HCT116 (cell line): ENCODE measurements around the gene IL20RB. TPM values are rescaled to one million over a fixed set of nuclear protein-coding genes. Genes with fewer than 3 reads are reported as not detected.

Source experiments
- ATAC-seq: fragments of 200-7000 bp; cut with Tn5 transposase; 2 replicates; pipeline ENCODE4 v1.9.1; 2020; ENCODE audit warnings: mild to moderate bottlenecking, moderate library complexity
- BruUV-seq: library from RNA; stranded (reverse); fragments of 400-500 nt; replicated peaks from 2 replicates; lab custom pipeline; 2021; lab: Mats Ljungman, UMichigan
- CTCF ChIA-PET: fragments of 300-600 bp; sonication (Branson Sonifier 250); formaldehyde crosslinking; loops from one replicate; lab custom pipeline; 2021; ENCODE audit warnings: antibody characterized with exemption; lab: Charles Lee
- POLR2A ChIA-PET: fragments of 300-600, 350-600 bp; sonication (Branson Sonifier 250); formaldehyde crosslinking; loops from one replicate; lab custom pipeline; 2021; ENCODE audit warnings: antibody characterized with exemption; lab: Charles Lee
- RAD21 ChIA-PET, 2 experiments: fragments of 300-600 bp; sonication (Branson Sonifier 250); formaldehyde crosslinking; loops; one replicate each; lab custom pipeline; 2023; ENCODE audit warnings: low total read pairs in 2 of 2; ENCODE audit not compliant: uncharacterized antibody in 2 of 2, unreplicated experiment in 2 of 2, low non-redundant PET in 1 of 2; lab: Charles Lee
- DNase-seq: peaks from one replicate; pipeline ENCODE4 v3.0.0-alpha.2; 2010; ENCODE audit warnings: low read depth, low spot score
- H2AFZ ChIP-seq: fragments of 200-600 bp; shearing (Covaris generic), sonication (generic); 2 replicates; pipeline ENCODE4 v1.6.1; 2017; ENCODE audit warnings: low read depth, mixed run types, mixed read lengths, antibody characterized with exemption, low read length; ENCODE audit not compliant: poor library complexity, severe bottlenecking
- H3K27ac ChIP-seq: 2 replicates; pipeline ENCODE4 v1.5.1; 2012; ENCODE audit warnings: low read depth, low read length
- H3K27me3 ChIP-seq: fragments of 200-600 bp; sonication (generic); 2 replicates; pipeline ENCODE4 v1.6.1; 2016; ENCODE audit warnings: mixed run types, low read length, mixed read lengths; ENCODE audit not compliant: insufficient read depth
- H3K36me3 ChIP-seq, 2 experiments: fragments of 200-500 bp in 1 of 2; fragments of 200-600 bp in 1 of 2; sonication (Bioruptor generic) in 1 of 2; sonication (generic) in 1 of 2; 2 replicates each; pipeline versions ENCODE4 v1.5.1 to v1.6.1; 2014 to 2016; ENCODE audit warnings: low read length in 2 of 2, inconsistent platforms in 1 of 2, mixed read lengths in 1 of 2, mixed run types in 1 of 2; ENCODE audit not compliant: insufficient read depth in 2 of 2, control insufficient read depth in 1 of 2
- H3K4me1 ChIP-seq, 2 experiments: fragments of 200-600 bp in 1 of 2; sonication (generic) in 1 of 2; 2 replicates each; pipeline versions ENCODE4 v1.5.1 to v1.6.1; 2012 to 2017; ENCODE audit warnings: low read length in 2 of 2, inconsistent platforms in 1 of 2, mild to moderate bottlenecking in 1 of 2, mixed read lengths in 1 of 2, mixed run types in 1 of 2, moderate library complexity in 1 of 2; ENCODE audit not compliant: insufficient read depth in 2 of 2, control insufficient read depth in 1 of 2
- H3K4me2 ChIP-seq: fragments of 200-600 bp; sonication (generic); 2 replicates; pipeline ENCODE4 v1.6.1; 2017; ENCODE audit warnings: mixed run types, low read length, mixed read lengths
- H3K4me3 ChIP-seq, 2 experiments: fragments of 200-600 bp in 1 of 2; sonication (generic) in 1 of 2; replicated peaks in 1 of 2; 2 replicates each; pipeline ENCODE4 v1.5.1; 2011 to 2016; ENCODE audit warnings: low read length in 2 of 2, control low read depth in 1 of 2, low read depth in 1 of 2, mild to moderate bottlenecking in 1 of 2, mixed read lengths in 1 of 2, mixed run types in 1 of 2
- H3K79me2 ChIP-seq: fragments of 200-600 bp; sonication (generic); 2 replicates; pipeline ENCODE4 v1.6.1; 2017; ENCODE audit warnings: mild to moderate bottlenecking, mixed run types, low read length, moderate library complexity, mixed read lengths; ENCODE audit not compliant: insufficient read depth
- H3K9ac ChIP-seq: fragments of 200-600 bp; sonication (generic); 2 replicates; pipeline ENCODE4 v1.6.1; 2016; ENCODE audit warnings: low read length, mixed read lengths
- H3K9me2 ChIP-seq: fragments of 200-600 bp; sonication (generic), shearing (Covaris generic); 2 replicates; pipeline ENCODE4 v1.6.1; 2017; ENCODE audit warnings: mixed run types, mild to moderate bottlenecking, moderate library complexity; ENCODE audit not compliant: insufficient read depth
- H3K9me3 ChIP-seq, 2 experiments: fragments of 200-500 bp in 1 of 2; fragments of 200-600 bp in 1 of 2; sonication (Bioruptor generic) in 1 of 2; sonication (generic) in 1 of 2; 2 replicates each; pipeline ENCODE4 v1.6.1; 2014 to 2017; ENCODE audit warnings: low read length in 2 of 2, mixed read lengths in 2 of 2, inconsistent platforms in 1 of 2, low read depth in 1 of 2, mild to moderate bottlenecking in 1 of 2, mixed run types in 1 of 2, moderate library complexity in 1 of 2; ENCODE audit not compliant: control insufficient read depth in 1 of 2, insufficient read depth in 1 of 2
- H4K20me1 ChIP-seq: fragments of 200-600 bp; sonication (generic), shearing (Covaris generic); 2 replicates; pipeline ENCODE4 v1.6.1; 2017; ENCODE audit warnings: mixed run types, mild to moderate bottlenecking, moderate library complexity; ENCODE audit not compliant: insufficient read depth
- ATF3 ChIP-seq: IDR thresholded peaks from 2 replicates; pipeline ENCODE4 v1.6.1; 2012
- CTCF ChIP-seq, 3 experiments: fragments of 200-600 bp in 1 of 3; sonication (generic) in 1 of 3; IDR thresholded peaks in 2 of 3; conservative IDR thresholded peaks in 1 of 3; 2 replicates each; pipeline ENCODE4 v1.5.1; 2012 to 2017; ENCODE audit warnings: low read depth in 2 of 3, low read length in 2 of 3, antibody characterized with exemption in 1 of 3, borderline replicate concordance in 1 of 3, control low read depth in 1 of 3, mild to moderate bottlenecking in 1 of 3, mixed read lengths in 1 of 3, mixed run types in 1 of 3, moderate library complexity in 1 of 3; ENCODE audit not compliant: insufficient read depth in 1 of 3
- EGR1 ChIP-seq: IDR thresholded peaks from 2 replicates; pipeline ENCODE4 v1.6.1; 2012; ENCODE audit warnings: low read depth
- EZH2 ChIP-seq: fragments of 200-600 bp; sonication (generic); IDR thresholded peaks from 2 replicates; pipeline ENCODE4 v1.6.1; 2017; ENCODE audit warnings: antibody characterized with exemption, mixed run types
- EZH2phosphoT487 ChIP-seq: fragments of 200-600 bp; IDR thresholded peaks from 2 replicates; pipeline ENCODE4 v1.6.1; 2018; ENCODE audit warnings: antibody characterized with exemption, borderline replicate concordance
- FOSL1 ChIP-seq: IDR thresholded peaks from 2 replicates; pipeline ENCODE4 v1.6.1; 2012; ENCODE audit warnings: low read depth
- JUND ChIP-seq: IDR thresholded peaks from 2 replicates; pipeline ENCODE4 v1.6.1; 2012
- POLR2A ChIP-seq: IDR thresholded peaks from 2 replicates; pipeline ENCODE4 v1.7.0; 2011; ENCODE audit warnings: borderline replicate concordance; ENCODE audit not compliant: insufficient read depth, insufficient read length; ENCODE audit errors: extremely low read depth
- RAD21 ChIP-seq: IDR thresholded peaks from 2 replicates; pipeline ENCODE4 v1.6.1; 2012; ENCODE audit warnings: low read depth, mild to moderate bottlenecking
- SP1 ChIP-seq: IDR thresholded peaks from 2 replicates; pipeline ENCODE4 v1.6.1; 2012; ENCODE audit warnings: low read depth
- SRF ChIP-seq: IDR thresholded peaks from 2 replicates; pipeline ENCODE4 v1.6.1; 2012; ENCODE audit warnings: low read depth
- TCF7L2 ChIP-seq: IDR thresholded peaks from 2 replicates; pipeline ENCODE4 v1.7.0; 2011; ENCODE audit warnings: borderline replicate concordance, inconsistent platforms; ENCODE audit not compliant: insufficient read depth, insufficient read length; ENCODE audit errors: extremely low read depth
- YY1 ChIP-seq: IDR thresholded peaks from 2 replicates; pipeline ENCODE4 v1.6.1; 2011; ENCODE audit warnings: low read length, low read depth, moderate library complexity, mild to moderate bottlenecking; ENCODE audit not compliant: insufficient replicate concordance; ENCODE audit errors: extremely low read depth
- ZBTB33 ChIP-seq: IDR thresholded peaks from 2 replicates; pipeline ENCODE4 v1.6.1; 2011; ENCODE audit warnings: mild to moderate bottlenecking, low read length, moderate library complexity; ENCODE audit not compliant: insufficient replicate concordance; ENCODE audit errors: extremely low read depth
- ZFX ChIP-seq: fragments of 450-650 bp; IDR thresholded peaks from 2 replicates; pipeline ENCODE4 v1.6.1; 2017
- intact Hi-C: fragments of 100-400 bp; cut with micrococcal nuclease; formaldehyde crosslinking; loops from 2 replicates; pipeline ENCODE4 v1.10.0; 2022
- total RNA-seq: library from RNA; stranded (reverse); gene quantifications from one replicate; pipeline ENCODE4 v1.2.1, GENCODE V29; 2021; ENCODE audit not compliant: unreplicated experiment
- TF ChIP-seq, protein P1 (sequence below): IDR thresholded peaks from 2 replicates; pipeline ENCODE4 v1.6.1; 2012

IL20RB gene
- total RNA-seq, 1 experiment from 2014 or later: 6.1 TPM

GRCh38 chr3:137052298-137052697 is 94.5 kb downstream of the IL20RB start:
- TF ChIP-seq EGR1: no peak
- no peak for TF ChIP-seq ZBTB33
- no peak for TF ChIP-seq EZH2
- no peak for TF ChIP-seq SP1
- no peak for TF ChIP-seq ZFX
- TF ChIP-seq RAD21: no peak
- no peak for TF ChIP-seq JUND
- no peak for TF ChIP-seq FOSL1
- TF ChIP-seq EZH2phosphoT487: no peak
- TF ChIP-seq ATF3: no peak
- TF ChIP-seq, protein P1, sequence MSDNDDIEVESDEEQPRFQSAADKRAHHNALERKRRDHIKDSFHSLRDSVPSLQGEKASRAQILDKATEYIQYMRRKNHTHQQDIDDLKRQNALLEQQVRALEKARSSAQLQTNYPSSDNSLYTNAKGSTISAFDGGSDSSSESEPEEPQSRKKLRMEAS: no peak
- no peak for TF ChIP-seq YY1
- TF ChIP-seq SRF: no peak
- no peak for TF ChIP-seq TCF7L2
- no peak for TF ChIP-seq CTCF (IDR thresholded peaks at IDR 0.05 in 2 of 3, conservative IDR thresholded peaks at IDR 0.05 in 1 of 3; ENCODE audit: borderline replicate concordance in 1 of 3, insufficient read depth in 1 of 3, low read depth in 2 of 3, low read length in 2 of 3)
- TF ChIP-seq POLR2A: no peak
- RAD21 ChIA-PET: no interaction called here
- intact Hi-C loops: no loop called here
- H3K27ac ChIP-seq: no peak overlapping the region
- H3K9me2 ChIP-seq: no peaks in the 10 kb centered on the region
- POLR2A ChIA-PET: no interaction called here
- ATAC-seq (no peak), DNase-seq (no peak)
- CTCF ChIA-PET: no interaction called here
- H3K36me3 ChIP-seq: no peaks in the 10 kb centered on the region
- no peak overlapping the region for H3K4me2 ChIP-seq
- H3K4me1 ChIP-seq: no peaks in the 10 kb centered on the region
- H3K79me2 ChIP-seq: no peaks in the 10 kb centered on the region
- BruUV-seq: no TSS peak
- H3K27me3 ChIP-seq: no peaks in the 10 kb centered on the region
- no peak overlapping the region for H3K4me3 ChIP-seq
- H2AFZ ChIP-seq: no peak overlapping the region
- H3K9me3 ChIP-seq: no peaks in the 10 kb centered on the region
- no peak overlapping the region for H3K9ac ChIP-seq
- H4K20me1 ChIP-seq: no peaks in the 10 kb centered on the region

Other genes with a start within 250 kb of the IL20RB start
- 29.4 TPM for gene STAG1, start 205.6 kb upstream of the IL20RB start, total RNA-seq
- gene SLC35G2, start 138.9 kb upstream of the IL20RB start, total RNA-seq: 3.3 TPM
- gene NCK1, start 95.8 kb upstream of the IL20RB start, total RNA-seq: 25.6 TPM